Skeletal muscle satellite cell (primary cell): ENCODE data around the gene ATP2A3.

Source experiments
- H3K27me3 ChIP-seq: 2 replicates; pipeline ENCODE4 v1.7.0; 2013; ENCODE audit warnings: low read length; ENCODE audit not compliant: control insufficient read depth, insufficient read depth
- H3K36me3 ChIP-seq: 2 replicates; pipeline ENCODE4 v1.7.0; 2013; ENCODE audit warnings: mild to moderate bottlenecking, control low read depth, low read length; ENCODE audit not compliant: insufficient read depth
- H3K4me1 ChIP-seq: 2 replicates; pipeline ENCODE4 v1.7.0; 2013; ENCODE audit warnings: low read length; ENCODE audit not compliant: control insufficient read depth, insufficient read depth
- H3K4me2 ChIP-seq: 2 replicates; pipeline ENCODE4 v1.7.0; 2013; ENCODE audit warnings: mild to moderate bottlenecking, low read length
- H3K4me3 ChIP-seq: 2 replicates; pipeline ENCODE4 v1.7.0; 2013; ENCODE audit warnings: low read length
- H3K9ac ChIP-seq: 2 replicates; pipeline ENCODE4 v1.7.0; 2013; ENCODE audit warnings: mild to moderate bottlenecking, low read depth, low read length, moderate library complexity
- H3K9me3 ChIP-seq: replicated peaks from 2 replicates; pipeline ENCODE4 v1.7.0; 2013; ENCODE audit warnings: mild to moderate bottlenecking, control low read depth, low read length

ATP2A3 gene

GRCh38 chr17:3879591-3880417 lies 84.4 kb downstream of the ATP2A3 start:
- H3K27me3 ChIP-seq, result no peaks in the 10 kb centered on the region
- peaks cover 9% of the 10 kb centered on the region for H3K4me1 ChIP-seq
- no peak overlapping the region for H3K4me3 ChIP-seq
- no peak overlapping the region for H3K4me2 ChIP-seq
- no peak overlapping the region for H3K9ac ChIP-seq
- H3K36me3 ChIP-seq, result peaks cover 71% of the 10 kb centered on the region
- no peaks in the 10 kb centered on the region for H3K9me3 ChIP-seq

GRCh38 chr17:3879186-3879585 lies 85.1 kb downstream of the ATP2A3 start:
- Histone ChIP-seq H3K4me2 (no peak overlapping the region), H3K9me3 (no peaks in the 10 kb centered on the region), H3K4me3 (no peak overlapping the region), H3K36me3 (peaks cover 65% of the 10 kb centered on the region), H3K27me3 (no peaks in the 10 kb centered on the region), H3K4me1 (peaks cover 9% of the 10 kb centered on the region), H3K9ac (no peak overlapping the region)

- no peaks in the 10 kb centered on the region for H3K9me3 ChIP-seq
- H3K4me3 ChIP-seq, result no peak overlapping the region
- H3K27me3 ChIP-seq, result no peaks in the 10 kb centered on the region
- peaks cover 9% of the 10 kb centered on the region for H3K4me1 ChIP-seq
- H3K4me2 ChIP-seq, result no peak overlapping the region
- H3K9ac ChIP-seq, result no peak overlapping the region
- H3K36me3 ChIP-seq, result peaks cover 66% of the 10 kb centered on the region
These were observed 87.0 kb downstream of the ATP2A3 start for GRCh38 chr17:3877220-3877619.

- peaks cover 57% of the 10 kb centered on the region for H3K36me3 ChIP-seq
These were observed 88.9 kb downstream of the ATP2A3 start for GRCh38 chr17:3875317-3875716.

More at GRCh38 chr17:3875317-3875716, 88.9 kb downstream of the ATP2A3 start:
- no peaks in the 10 kb centered on the region for H3K9me3 ChIP-seq
- peaks cover 9% of the 10 kb centered on the region for H3K4me1 ChIP-seq
- H3K4me3 ChIP-seq, result no peak overlapping the region
- no peaks in the 10 kb centered on the region for H3K27me3 ChIP-seq
- H3K9ac ChIP-seq, result no peak overlapping the region
- no peak overlapping the region for H3K4me2 ChIP-seq
